GM21447 (cell line): ENCODE measurements around the gene PDE8B.

ENCODE experiments used
- ATAC-seq: cut with Tn5 transposase; IDR thresholded peaks from one replicate; pipeline ENCODE4 v1.9.1; 2021; ENCODE audit not compliant: unreplicated experiment

The PDE8B gene

DNA sequence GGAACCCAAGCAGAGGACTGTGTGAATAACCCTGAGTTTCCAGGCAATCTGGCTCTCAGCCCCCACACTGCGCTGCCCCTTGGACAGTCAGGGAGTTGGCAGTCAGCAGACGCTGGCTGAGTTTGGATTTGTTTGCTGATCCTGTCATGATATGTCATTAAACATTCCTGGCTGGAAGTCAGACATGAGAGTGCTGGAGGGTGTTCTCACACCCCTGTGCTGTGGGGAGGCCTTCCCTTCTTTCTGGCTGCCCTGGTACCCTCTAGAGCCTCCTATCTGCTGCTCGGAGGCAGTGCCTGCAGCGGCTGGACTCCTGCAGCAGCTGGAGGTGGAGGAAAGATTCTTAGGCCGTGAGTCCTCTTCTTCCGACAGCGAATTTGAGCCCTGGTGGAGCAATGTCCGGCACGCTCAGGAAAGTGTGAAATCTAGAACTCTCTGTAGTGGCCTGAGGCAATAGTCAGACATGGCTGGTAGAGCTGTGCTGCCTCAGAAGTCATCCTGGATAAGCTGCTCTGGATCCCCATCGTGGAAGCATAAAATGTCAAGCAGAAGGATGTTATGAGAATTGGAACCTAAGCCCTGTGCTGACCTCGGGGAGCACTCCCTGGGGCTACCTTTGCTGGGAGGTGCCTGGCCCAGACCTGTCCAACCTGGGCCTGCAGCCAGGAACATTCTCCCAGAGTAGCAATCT lies 72.0 kb downstream of the PDE8B start:
- ATAC-seq, result no peak

DNA sequence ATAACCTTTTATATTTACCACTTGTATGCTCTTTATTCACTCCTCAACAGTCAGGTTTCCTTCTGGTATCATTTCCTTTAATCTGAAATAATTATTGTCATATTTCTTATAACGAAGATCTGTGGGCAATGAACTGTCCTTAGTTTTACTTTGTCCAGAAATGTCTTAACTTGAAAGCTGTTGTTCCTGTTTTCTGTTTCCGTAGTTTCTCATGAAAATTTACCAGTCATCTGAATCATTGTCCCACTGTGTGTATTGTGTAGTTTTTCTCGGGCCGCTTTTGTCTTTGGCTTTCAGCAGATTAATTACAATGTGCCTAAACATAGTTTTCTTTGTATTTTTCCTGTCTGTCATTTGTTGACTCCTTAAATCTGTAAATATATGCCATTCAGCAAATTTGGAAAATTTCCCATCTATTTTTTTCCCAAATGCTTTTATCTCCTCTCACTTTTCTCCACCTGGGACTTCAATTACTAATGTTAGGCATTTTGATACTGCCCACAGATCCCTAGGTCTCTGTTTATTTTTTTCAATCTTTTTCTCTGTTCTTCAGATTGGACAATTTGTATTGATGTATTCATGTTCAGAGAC lies 74.9 kb downstream of the PDE8B start:
- no peak for ATAC-seq

DNA sequence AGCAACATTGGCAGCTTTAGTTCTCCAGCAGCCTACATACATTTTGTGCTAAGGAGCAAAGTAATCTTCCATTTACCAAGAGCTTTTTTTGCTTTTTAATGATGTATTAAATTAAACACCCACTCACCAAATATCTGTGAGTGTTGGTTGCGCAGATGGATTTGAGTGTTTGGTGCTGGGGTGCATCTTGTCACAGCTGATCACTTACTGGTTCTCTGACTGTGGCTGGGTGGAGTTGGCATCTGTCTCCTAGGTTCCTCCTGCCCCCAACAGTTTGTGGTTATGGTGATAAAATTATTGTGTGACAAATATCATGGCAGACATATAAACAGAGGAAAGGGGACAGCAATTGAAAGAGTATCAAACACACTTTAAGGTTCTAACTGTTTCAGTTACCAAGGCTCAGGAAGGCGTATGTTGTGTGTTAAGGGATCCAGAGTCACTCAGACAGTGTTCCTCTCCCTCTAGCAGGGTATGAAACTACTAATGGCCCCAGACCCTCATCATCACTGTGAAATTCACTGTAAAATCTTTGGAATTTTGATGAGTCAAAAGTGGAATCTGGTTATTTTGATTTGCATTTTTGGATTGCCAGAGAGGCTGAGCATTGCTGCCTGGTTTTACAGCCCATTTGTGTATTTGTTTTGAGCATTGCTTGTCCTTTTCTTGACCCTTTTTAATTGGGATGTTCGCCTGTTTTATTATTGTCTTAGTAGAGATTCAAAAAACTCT lies 81.7 kb downstream of the PDE8B start:
- no peak for ATAC-seq

DNA sequence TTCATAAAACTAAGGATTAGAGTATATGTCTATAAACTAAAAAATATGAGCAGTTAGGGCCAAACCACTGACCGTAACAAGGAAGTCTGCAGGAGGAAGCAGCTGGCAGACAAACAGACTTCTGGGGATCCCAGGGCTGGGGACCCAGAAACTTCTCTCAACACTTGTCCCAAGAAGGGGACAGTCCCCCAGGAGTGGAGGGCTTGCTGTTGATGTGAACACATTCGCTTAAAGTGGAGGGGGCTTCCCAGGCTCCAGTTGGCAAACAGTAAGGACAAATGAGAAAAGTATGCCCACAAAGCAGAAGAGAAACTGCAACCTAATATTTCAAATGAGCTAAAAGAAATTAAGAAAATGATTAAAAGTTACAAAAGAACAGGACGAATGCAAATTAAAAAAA lies 83.7 kb downstream of the PDE8B start:
- no peak for ATAC-seq

DNA sequence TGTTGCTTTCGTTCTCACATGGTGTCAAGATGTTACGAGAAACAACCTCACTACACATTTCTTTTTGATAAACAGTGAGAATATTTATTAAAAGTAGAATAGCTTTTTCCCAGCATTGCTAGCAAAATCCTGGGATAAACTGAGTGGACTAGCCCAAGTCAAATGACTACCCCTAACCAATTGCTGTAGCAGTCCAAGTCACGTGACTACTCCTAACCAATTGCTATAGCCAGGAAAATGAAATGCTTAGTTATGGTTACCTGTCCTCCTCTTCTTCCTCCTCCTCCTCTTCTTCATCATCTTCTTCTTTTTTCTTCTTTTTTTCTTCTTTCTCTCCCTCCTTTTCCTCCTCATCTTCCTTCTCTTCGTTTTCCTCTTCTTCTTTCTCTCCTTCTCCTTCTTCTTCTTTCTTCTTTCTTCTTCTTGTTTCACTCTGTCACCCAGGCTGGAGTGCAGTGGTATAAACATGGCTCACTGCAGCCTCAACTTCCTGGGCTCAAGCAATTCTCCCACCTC lies 85.4 kb downstream of the PDE8B start:
- no peak for ATAC-seq

DNA sequence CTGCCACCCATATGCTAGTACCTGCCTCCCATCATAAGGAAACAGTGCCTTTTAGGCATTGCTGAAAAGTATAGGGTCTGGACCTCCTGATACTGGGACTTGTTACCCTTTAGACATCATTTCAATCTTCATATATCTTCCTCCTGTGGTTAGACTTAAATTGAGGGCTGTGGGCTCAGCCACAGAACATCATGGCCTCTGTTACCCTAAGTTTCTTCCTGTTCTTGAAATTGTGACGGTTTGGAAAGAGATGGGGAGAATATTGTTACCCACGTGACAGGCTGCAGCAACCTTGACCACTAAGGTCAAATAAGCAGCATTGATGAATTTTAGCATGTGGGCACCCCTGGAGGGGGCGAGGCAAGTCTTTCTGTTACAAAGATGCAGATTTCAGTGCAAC lies 87.7 kb downstream of the PDE8B start:
- no peak for ATAC-seq

DNA sequence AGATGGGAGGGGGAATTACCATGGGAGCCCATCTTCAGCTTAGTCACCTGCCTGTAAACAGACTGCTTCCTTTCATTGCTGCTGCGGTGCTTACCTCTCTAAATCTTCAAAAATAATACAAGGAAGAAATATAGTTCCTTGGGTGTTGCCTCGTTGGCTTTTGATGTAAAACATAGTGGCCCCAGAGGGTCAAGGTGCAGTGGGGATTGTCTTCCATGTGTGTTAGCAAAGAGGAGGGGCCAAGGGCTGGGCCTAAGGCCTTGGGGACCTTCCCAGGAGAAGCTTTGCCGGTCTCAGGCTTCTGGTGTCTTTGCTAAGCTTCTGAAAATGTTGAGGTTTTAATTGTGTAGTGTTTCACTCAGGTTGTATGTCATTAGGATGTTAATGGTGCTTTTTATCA lies 90.0 kb downstream of the PDE8B start:
- no peak for ATAC-seq

DNA sequence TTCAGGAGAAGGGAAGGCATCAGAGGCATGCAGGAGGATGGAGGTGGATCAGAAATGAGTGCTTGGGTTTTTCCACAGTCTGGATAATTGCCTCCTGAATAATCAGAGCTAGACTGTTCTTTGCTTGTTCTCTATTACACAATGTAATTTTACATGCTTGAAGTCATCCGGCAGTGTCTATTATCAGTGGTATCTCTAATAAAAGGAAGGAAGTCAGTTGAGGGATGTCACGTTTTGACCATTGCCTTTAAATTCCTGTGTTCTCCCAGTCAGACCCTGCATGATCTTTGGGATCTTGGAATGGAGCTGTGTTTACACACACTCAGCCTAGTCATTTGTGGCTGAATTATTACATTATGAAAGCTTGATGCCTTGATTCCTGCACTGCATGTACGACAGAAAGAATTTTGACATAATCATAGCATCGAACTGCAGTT lies 91.0 kb downstream of the PDE8B start:
- no peak for ATAC-seq

DNA sequence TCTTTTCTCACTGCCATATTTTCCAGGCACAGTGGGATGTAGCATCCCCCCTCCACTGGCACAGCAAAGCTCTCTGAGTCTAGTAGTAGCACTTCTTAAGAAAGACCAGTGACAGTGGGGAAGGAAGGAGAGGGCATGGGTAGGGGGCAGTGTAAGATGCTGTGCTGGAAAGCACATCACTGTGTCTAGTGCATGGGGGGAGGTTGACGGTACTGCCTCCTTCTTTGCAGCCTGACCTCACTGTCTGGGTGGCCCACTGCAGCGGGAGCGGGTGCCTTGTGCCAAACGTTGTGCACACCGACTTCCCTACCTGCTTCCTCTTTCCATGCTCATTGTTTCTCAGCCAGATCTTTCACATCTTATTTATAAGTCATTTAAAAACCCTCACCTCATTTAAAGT lies 91.8 kb downstream of the PDE8B start:
- no peak for ATAC-seq

DNA sequence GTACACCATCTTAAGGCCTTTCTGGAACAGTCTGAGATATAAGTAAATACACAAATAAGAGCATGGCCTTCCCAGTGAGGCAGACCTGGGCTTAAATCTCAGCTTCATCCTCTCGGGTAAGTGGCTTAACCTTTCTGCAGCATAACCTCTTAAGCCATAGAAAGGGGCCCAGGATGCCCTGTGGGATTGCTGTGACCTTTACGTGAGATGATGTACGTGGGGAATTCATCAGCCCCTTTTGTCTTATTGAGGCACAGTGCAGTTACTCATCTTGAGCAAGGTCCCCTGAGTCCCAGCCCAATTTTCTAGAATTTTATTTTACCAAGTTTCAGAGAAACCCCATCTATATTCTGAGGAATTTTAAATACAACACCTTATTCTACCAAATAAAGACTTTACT lies 92.2 kb downstream of the PDE8B start:
- ATAC-seq, result no peak

DNA sequence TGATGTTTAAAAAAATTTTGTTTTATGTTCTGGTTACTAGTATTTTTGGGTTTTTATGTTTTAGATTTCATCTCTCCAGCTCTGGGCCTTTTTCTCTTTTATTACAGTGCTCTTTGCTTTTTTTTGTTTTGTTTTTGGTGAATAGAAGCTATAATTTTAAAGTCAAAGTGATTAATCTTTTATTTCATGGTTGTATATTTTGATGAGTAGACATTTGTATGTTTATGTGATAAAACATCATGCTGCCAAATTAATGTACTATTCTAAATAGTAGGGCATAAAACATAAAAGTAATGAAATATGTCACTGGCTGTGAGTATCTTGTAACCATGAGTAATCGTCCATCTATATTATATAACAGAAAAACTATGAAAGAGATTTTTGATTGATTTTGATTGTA lies 93.9 kb downstream of the PDE8B start:
- no peak for ATAC-seq

DNA sequence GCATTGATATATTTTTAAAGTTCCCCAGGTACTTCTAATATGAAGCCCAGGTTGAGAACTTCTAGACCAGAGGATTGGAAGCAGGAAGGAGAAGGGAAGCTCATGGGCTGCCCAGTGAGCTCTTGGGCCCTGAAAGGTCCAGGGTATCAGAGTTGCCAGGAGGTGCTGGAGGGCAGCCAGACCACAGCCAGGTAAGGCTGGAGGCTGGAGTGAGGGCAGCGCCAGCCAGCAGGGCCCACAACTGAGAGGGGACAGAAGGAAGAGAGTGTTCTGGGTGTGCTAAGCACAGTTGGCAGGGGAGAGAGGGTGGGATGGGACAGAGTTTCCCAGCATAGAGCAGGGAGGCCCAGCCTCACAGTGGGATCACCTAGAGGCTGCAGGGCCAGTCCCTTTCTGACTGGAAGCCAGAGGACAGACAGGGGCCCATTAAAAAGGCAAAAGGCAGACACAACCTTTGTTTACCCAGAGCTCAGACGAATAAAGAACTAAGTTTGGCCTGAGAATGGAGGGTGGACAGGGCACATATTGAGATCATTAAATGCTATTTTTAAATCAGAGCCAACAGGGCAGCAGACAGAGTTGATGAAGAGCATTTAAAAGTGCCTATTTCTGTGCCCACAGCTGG lies 94.9 kb downstream of the PDE8B start:
- ATAC-seq, result no peak

DNA sequence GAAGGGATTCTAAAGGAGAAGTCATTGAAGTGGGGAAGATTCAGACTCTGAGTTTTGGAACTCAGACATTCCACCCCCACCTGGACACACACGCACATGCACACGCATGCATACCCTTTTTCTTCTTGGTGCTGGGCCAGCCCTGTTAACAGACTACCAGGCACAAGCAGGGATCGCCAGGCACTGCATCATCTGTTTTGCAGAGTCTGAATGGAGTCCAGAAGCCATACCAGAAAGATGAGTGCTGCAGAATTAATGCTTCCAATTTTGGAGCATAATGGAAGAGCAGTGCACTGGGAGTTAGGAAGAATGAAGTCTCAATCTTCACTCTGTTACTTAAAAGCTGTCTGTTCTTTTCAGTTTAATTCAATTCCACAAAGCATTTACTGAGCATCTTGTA lies 95.5 kb downstream of the PDE8B start:
- ATAC-seq, result no peak

DNA sequence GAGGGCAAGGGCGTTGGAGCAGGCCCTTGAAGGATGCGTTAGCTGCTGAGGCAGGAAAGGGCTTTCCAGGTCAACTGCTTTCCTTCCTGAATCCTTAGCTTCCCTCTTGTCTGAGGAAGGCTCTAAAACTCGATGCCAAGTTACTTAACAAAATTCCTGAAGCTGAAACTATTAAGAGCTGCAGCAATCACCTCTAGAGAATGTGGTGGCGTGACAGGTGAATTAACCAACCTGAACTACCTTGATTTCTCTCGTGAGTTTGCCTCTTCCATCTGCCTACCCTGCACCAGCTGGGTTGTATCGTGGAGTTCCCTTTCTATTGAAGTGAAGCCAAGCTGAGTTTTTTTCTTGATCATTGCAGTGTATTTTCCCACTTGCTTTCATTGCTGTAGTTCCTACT lies 96.1 kb downstream of the PDE8B start:
- no peak for ATAC-seq

DNA sequence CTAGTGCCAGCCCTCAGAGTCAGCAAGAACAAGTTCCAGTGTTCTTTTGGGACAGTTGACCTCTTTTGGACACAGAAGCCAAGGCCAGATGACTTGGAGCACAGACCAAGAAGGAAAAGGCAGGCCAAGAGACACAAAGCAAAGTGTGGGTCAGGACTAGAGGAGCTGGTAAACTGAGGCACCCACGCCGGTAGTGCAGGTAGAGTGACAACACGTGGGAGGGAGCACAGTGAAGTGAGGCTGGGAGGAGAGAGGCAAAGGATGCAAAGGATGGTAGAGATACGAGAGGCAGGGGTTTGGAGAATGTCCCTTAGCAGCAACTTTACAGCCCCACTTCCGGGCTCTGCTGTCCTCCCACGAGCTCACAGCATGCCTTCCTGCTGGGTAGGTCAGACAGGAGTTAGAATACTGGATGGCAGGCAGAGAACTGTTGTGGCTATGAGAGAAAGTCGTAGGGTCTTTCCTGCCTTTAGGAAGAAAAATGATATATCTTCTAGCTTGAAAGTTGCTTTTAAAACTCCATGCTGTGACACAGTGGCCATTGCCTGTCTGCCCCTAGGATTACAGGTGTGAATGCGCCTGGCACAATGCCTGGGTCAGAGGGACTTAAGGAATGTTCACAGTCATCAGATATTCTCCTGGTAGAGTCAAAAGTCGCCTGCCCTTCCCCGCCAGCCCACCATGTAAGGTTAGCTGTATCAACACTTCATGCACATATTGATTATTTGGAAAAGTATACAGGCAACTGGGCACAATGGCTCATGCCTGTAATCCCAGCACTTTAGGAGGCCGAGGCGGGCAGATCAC lies 97.9 kb downstream of the PDE8B start:
- ATAC-seq, result no peak

DNA sequence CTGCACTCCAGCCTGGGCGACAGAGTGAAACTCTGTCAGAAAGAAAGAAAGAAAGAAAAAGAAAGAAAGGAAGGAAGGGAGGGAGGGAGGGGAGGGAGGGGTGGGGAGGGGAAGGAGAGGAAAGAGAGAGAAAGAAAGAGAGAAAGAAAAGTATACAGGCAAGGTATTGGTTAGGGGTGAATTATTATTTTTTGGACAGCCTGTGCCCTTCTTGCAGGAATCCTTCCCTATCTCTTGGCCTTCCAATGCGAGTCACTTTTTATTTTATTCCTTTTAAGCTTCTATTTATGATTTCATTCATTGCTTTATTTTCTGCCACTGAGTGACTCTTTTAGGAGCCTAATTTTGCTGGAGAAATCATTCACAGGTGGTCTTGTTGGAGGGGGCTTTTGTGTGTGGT lies 98.7 kb downstream of the PDE8B start:
- no peak for ATAC-seq

DNA sequence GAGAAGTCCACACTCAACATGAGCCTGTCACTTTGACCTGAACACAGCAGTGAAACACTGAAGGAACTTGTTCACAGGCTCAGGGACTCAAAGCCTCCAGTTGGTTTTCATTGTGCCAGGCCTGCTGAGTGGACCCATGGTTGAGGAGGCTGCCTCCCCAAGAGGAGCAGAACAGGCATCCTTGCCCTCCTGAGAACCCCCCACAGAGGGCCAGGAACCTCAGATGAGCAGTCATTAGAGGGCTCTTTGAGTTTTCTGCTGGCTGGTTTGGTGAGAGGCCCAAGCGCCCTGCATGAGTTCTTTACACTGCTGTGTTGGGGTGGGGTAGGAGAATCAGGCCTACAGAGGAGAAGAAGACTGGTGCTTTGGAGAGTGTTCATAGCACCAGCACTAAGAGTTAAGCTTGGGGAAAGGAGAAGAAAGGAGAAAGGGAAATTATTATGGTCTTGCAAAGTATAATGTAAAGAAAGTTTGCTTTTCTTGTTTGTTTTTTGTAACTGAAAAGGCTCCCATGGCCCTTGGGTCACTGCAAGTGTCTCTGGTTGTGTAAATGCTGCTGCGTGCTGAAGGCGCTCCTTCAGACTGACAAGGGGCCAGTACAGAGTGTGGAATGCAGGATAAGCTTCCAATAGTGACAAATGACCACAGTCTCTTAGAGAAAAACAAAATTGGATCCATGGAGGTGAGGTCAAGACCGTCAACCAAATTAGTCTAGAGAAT lies 100.2 kb downstream of the PDE8B start:
- no peak for ATAC-seq

DNA sequence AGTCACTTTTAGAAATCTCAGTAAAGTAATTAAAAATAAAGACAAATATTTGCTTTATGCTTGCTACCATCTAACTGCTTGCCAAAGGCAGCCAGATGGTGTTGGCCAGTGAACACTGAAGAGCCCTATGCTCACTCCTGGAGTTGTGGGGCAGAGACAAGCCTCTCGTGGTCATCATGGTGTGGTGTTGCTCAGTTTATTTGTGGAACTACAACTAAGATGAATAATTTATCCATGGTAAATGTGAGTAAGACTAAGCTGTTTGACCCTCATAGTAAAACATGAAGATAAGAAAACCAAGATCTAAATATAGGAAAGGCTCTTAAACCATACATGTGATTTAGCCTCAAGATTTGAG lies 100.7 kb downstream of the PDE8B start:
- ATAC-seq, result no peak

DNA sequence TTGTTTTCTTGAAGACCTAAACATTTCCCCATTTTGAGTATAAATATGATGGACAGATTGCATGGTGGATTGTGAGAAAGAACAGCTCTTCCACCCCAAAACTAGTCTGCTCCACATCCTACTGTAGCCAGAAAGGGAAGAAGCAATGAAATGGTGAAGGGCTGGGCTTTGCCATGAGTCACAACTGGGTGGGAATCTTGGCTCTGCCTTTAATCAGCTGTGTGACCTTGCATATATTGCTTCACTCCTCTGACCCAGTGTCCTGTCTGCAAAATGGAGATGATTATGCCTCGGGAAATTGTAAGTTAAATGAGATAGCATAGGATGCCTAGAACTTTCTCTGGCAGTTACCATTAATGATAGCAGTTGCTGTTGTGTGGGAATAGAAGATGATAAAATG lies 101.9 kb downstream of the PDE8B start:
- no peak for ATAC-seq

DNA sequence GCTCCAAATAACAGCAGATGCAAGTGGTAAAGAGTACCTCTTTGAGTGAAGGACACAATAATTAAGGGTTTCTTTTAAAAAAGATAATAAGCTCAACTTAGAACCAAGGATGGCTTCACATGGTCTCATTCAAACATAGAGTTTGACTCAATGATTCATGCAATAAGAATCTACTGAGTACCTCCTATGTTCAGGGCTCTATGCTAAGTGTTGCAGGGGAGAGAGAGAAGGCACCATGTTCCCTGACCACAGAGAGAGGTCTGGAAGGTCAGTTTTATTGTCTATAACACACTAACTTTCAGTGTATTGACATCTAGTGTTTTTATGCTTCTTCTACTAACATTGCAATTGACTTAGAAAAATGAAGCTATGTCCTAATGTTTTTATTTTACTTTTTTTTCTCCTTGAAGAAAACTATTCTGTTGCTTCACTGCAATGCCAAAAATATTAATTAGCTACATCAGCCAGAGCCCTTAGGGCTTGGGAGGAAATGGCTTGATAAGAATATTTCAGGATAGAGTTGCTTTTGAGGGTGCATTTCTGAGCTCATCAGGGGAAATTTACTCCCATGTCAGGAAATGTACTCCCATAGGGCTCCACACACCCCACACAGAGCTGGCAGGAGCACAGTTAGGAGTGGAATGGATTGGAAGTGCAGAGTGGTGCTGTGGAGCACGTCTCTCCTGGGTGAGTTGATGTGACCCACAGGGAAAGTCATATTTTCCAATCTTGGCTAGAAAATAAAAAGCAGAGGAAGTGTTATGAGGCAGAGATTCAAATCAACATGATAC lies 106.6 kb downstream of the PDE8B start:
- no peak for ATAC-seq
